HG03060 (cell line): ENCODE measurements around the gene TMEM164.
"Not testable (repeated sequence)": the region's sequence is repeated elsewhere in the genome, so short reads cannot be mapped to it uniquely, and the experiment has no call there.

Source experiments
- ATAC-seq: cut with Tn5 transposase; IDR thresholded peaks from one replicate; pipeline ENCODE4 v1.9.1; 2021; ENCODE audit warnings: low read depth, moderate number of reproducible peaks; ENCODE audit not compliant: unreplicated experiment

TMEM164 gene

GRCh38 chrX:110002300-110003166 lies at the start of gene TMEM164:
TMEM164 (plus strand) TSS chrX:110003114; CDS start chrX:110003775, 661 bp downstream.
- peak; percentile 48 for ATAC-seq

- ATAC-seq, result no peak
Observed at GRCh38 chrX:109954333-109954732, 48.6 kb upstream of the TMEM164 start.

GRCh38 chrX:109954955-109955354 lies 48.0 kb upstream of the TMEM164 start:
- no peak for ATAC-seq

- no peak for ATAC-seq
Observed at GRCh38 chrX:109958266-109958665, 44.6 kb upstream of the TMEM164 start.

GRCh38 chrX:109959356-109959871 lies 43.5 kb upstream of the TMEM164 start:
- no peak for ATAC-seq

GRCh38 chrX:109964390-109964789 lies 38.5 kb upstream of the TMEM164 start:
- ATAC-seq, result no peak

- ATAC-seq, result no peak
Observed at GRCh38 chrX:109966246-109966645, 36.7 kb upstream of the TMEM164 start.

GRCh38 chrX:109967156-109967555 lies 35.8 kb upstream of the TMEM164 start:
- ATAC-seq, result no peak

- not testable (repeated sequence) for ATAC-seq
Observed at GRCh38 chrX:109970841-109971240, 32.1 kb upstream of the TMEM164 start.

- no peak for ATAC-seq
Observed at GRCh38 chrX:109974906-109975655, 27.8 kb upstream of the TMEM164 start.

- ATAC-seq, result not testable (repeated sequence)
Observed at GRCh38 chrX:109985210-109985609, 17.7 kb upstream of the TMEM164 start.

GRCh38 chrX:109987884-109988283 lies 15.0 kb upstream of the TMEM164 start:
- ATAC-seq, result no peak

GRCh38 chrX:109990582-109991276 lies 12.2 kb upstream of the TMEM164 start:
- no peak for ATAC-seq

GRCh38 chrX:109992203-109992602 lies 10.7 kb upstream of the TMEM164 start:
- no peak for ATAC-seq

- no peak for ATAC-seq
Observed at GRCh38 chrX:109995155-109995554, 7.8 kb upstream of the TMEM164 start.

GRCh38 chrX:109997786-109998452 lies 5.0 kb upstream of the TMEM164 start:
- ATAC-seq, result no peak

- no peak for ATAC-seq
Observed at GRCh38 chrX:110000000-110000399, 2.9 kb upstream of the TMEM164 start.

- ATAC-seq, result no peak
Observed at GRCh38 chrX:110000847-110001713, 1.8 kb upstream of the TMEM164 start.

- ATAC-seq, result no peak
Observed at GRCh38 chrX:110001740-110002299, 1.1 kb upstream of the TMEM164 start.
